Measurements from ENCODE around the gene MYH14. TPM values are rescaled to one million over a fixed set of nuclear protein-coding genes. Genes with fewer than 3 reads are reported as not detected.

Gene MYH14
- total and polyA plus RNA-seq, 9 of the 15 experiments (the other 6 are each of a cell fraction or from before 2014, with no cell fraction given), result 0.04 to 0.86 (median 0.19) TPM; not detected in 2

DNA sequence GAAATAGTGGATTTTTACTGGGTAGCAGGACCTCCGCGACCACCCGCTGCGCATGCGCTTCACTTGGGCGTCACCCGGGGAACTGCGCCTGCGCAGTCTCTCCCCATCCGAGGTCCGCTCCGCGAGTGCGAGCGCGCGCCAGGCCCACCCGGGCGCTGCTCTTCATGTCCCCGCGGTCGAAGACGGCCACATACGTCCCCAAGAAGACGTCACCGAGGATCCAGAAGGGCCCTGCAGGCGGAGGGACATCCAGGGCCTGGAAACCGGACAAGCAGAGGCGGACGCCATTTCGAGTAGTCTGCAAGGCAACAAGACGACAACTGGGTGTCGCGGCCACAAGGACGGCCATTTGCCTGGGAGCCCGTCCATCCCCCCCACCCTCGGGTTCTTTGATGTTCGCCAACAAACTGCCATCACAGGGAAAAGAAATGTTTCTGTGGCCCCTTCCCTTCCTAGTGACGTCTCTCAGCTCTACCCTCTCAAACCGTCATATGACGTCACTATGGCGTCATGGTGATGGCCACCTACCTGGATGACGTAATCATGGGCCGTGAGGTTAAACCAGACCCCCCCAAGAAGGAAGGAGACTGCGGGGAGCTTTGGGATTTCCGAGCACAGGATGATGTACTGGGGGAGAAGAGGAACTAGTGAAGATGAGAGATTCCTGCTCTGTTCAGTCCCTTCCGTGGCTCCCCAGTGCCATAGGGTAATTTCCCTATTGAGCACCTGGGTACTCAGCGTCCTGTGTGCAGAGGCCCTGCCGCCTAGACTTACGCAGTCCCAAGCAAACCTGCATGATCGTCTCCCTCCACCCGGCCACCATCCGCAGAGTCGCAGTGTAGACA is 155.3 kb downstream of the MYH14 start (continued):
- peak; percentile 55; the same call in 1 of the 2 replicates for TF ChIP-seq RB1 (IDR thresholded peaks at IDR 0.05; ENCODE audit: low read depth)
- no peak for TF ChIP-seq NR3C1 (CRISPR knock-in tag; IDR thresholded peaks at IDR 0.05)
- TF ChIP-seq, protein P1, sequence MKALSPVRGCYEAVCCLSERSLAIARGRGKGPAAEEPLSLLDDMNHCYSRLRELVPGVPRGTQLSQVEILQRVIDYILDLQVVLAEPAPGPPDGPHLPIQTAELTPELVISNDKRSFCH (CRISPR knock-in tag; IDR thresholded peaks at IDR 0.05), result no peak
- TF ChIP-seq, protein P1 (tag; IDR thresholded peaks at IDR 0.05), result peak; percentile 59
- TF ChIP-seq, protein P2, sequence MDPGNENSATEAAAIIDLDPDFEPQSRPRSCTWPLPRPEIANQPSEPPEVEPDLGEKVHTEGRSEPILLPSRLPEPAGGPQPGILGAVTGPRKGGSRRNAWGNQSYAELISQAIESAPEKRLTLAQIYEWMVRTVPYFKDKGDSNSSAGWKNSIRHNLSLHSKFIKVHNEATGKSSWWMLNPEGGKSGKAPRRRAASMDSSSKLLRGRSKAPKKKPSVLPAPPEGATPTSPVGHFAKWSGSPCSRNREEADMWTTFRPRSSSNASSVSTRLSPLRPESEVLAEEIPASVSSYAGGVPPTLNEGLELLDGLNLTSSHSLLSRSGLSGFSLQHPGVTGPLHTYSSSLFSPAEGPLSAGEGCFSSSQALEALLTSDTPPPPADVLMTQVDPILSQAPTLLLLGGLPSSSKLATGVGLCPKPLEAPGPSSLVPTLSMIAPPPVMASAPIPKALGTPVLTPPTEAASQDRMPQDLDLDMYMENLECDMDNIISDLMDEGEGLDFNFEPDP (CRISPR knock-in tag; IDR thresholded peaks at IDR 0.05), result no peak
- TF ChIP-seq, protein P3, sequence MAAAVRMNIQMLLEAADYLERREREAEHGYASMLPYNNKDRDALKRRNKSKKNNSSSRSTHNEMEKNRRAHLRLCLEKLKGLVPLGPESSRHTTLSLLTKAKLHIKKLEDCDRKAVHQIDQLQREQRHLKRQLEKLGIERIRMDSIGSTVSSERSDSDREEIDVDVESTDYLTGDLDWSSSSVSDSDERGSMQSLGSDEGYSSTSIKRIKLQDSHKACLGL (CRISPR knock-in tag; IDR thresholded peaks at IDR 0.05; ENCODE audit: borderline replicate concordance, poor library complexity, severe bottlenecking), result no peak
- TF ChIP-seq NCOA1 (IDR thresholded peaks at IDR 0.05; ENCODE audit: low read depth), result peak; percentile 99
- no peak for TF ChIP-seq GATAD2B (IDR thresholded peaks at IDR 0.05; ENCODE audit: borderline replicate concordance)
- TF ChIP-seq RBM34 (IDR thresholded peaks at IDR 0.05; ENCODE audit: borderline replicate concordance, insufficient read depth, low read length), result no peak
- TF ChIP-seq, protein P4, sequence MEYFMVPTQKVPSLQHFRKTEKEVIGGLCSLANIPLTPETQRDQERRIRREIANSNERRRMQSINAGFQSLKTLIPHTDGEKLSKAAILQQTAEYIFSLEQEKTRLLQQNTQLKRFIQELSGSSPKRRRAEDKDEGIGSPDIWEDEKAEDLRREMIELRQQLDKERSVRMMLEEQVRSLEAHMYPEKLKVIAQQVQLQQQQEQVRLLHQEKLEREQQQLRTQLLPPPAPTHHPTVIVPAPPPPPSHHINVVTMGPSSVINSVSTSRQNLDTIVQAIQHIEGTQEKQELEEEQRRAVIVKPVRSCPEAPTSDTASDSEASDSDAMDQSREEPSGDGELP (CRISPR knock-in tag; IDR thresholded peaks at IDR 0.05; ENCODE audit: borderline replicate concordance), result peak; percentile 23
- TF ChIP-seq LARP7 (IDR thresholded peaks at IDR 0.05), result no peak
- no peak for TF ChIP-seq NCOA4 (IDR thresholded peaks at IDR 0.05; ENCODE audit: partially characterized antibody)
- TF ChIP-seq BCOR (IDR thresholded peaks at IDR 0.05), result peak; percentile 63; the same call in 1 of the 2 replicates
- TF ChIP-seq ZNF121 (CRISPR knock-in tag; conservative IDR thresholded peaks at IDR 0.05), result no peak
- TF ChIP-seq MYC (IDR thresholded peaks at IDR 0.05; ENCODE audit: low read depth, low read length), result peak; percentile 61
- peak; percentile 80; the same call in 1 of the 2 replicates for TF ChIP-seq MYC (CRISPR knock-in tag; IDR thresholded peaks at IDR 0.05; ENCODE audit: borderline replicate concordance, low read depth)
- TF ChIP-seq, protein P5, sequence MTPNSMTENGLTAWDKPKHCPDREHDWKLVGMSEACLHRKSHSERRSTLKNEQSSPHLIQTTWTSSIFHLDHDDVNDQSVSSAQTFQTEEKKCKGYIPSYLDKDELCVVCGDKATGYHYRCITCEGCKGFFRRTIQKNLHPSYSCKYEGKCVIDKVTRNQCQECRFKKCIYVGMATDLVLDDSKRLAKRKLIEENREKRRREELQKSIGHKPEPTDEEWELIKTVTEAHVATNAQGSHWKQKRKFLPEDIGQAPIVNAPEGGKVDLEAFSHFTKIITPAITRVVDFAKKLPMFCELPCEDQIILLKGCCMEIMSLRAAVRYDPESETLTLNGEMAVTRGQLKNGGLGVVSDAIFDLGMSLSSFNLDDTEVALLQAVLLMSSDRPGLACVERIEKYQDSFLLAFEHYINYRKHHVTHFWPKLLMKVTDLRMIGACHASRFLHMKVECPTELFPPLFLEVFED (CRISPR knock-in tag; conservative IDR thresholded peaks at IDR 0.05), result no peak
- TF ChIP-seq XRCC3 (IDR thresholded peaks at IDR 0.05), result no peak
- TF ChIP-seq HNRNPH1 (optimal IDR thresholded peaks at IDR 0.05; ENCODE audit: low read depth, low read length), result no peak
- TF ChIP-seq TAF9B (IDR thresholded peaks at IDR 0.05; ENCODE audit: partially characterized antibody), result no peak

All from K562 (cell line).